Measurements from ENCODE around the gene SORCS2. TPM values are rescaled to one million over a fixed set of nuclear protein-coding genes. Genes with fewer than 3 reads are reported as not detected.

Gene SORCS2
- total and polyA plus RNA-seq, 4 donors = 2.2 to 7.7 (median 2.5) TPM

GRCh38 chr4:7646384-7647061, 454.2 kb downstream of the SORCS2 start:
- H3K4me1 ChIP-seq (ENCODE audit: control insufficient read depth in 5 of 5, insufficient read depth in 5 of 5, low read length in 5 of 5) = peaks cover 0 to 6% (median 2%) of the 10 kb centered on the region in 5 donors
- H3K9me3 ChIP-seq (ENCODE audit: control insufficient read depth in 4 of 4, insufficient read depth in 3 of 4, low read length in 3 of 4) = peaks cover 0 to 12% (median 0%) of the 10 kb centered on the region in 4 donors
- TF ChIP-seq, protein P1, sequence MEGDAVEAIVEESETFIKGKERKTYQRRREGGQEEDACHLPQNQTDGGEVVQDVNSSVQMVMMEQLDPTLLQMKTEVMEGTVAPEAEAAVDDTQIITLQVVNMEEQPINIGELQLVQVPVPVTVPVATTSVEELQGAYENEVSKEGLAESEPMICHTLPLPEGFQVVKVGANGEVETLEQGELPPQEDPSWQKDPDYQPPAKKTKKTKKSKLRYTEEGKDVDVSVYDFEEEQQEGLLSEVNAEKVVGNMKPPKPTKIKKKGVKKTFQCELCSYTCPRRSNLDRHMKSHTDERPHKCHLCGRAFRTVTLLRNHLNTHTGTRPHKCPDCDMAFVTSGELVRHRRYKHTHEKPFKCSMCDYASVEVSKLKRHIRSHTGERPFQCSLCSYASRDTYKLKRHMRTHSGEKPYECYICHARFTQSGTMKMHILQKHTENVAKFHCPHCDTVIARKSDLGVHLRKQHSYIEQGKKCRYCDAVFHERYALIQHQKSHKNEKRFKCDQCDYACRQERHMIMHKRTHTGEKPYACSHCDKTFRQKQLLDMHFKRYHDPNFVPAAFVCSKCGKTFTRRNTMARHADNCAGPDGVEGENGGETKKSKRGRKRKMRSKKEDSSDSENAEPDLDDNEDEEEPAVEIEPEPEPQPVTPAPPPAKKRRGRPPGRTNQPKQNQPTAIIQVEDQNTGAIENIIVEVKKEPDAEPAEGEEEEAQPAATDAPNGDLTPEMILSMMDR (IDR thresholded peaks at IDR 0.05; ENCODE audit: control extremely low read depth, extremely low read depth) = no peak
- DNase-seq (no peak), ATAC-seq (ENCODE audit: insufficient read depth, low FRiP score) (no peak)
- no peak overlapping the region for H3K9ac ChIP-seq (ENCODE audit: insufficient read depth in 1 of 2, low read length in 2 of 2)
- no peaks in the 10 kb centered on the region for H3K27me3 ChIP-seq (ENCODE audit: control insufficient read depth in 3 of 3, insufficient read depth in 3 of 3, low read length in 2 of 3)
- 54 to 70% methylated on average over 18 of the region's 18 CpGs for WGBS, 2 donors
- H3K36me3 ChIP-seq (ENCODE audit: control insufficient read depth in 4 of 4, insufficient read depth in 4 of 4, low read length in 4 of 4) = no peaks in the 10 kb centered on the region
- no peak overlapping the region for H3K4me3 ChIP-seq
- H3K27ac ChIP-seq (ENCODE audit: low read depth in 1 of 2, low read length in 1 of 2) = no peak overlapping the region

DNA sequence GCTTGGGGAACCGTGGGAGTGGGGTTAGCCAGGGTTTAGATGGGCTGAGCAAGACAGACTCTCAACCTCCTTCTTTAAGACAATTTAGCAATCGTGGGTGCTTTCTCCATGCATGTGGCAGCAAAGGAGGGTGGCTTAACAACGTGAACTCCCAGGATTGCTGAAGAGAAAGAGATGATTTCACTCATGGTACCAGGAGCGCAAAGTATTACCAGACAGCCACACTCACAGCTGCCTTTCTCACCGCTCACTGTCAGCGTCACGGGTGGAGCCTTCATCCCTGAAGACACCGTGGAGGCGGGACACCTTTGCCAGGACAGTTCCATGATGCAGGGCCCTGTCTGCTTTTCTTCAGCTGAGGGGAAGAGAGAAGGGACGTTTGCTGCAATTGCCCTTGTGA, 454.8 kb downstream of the SORCS2 start:
- no peaks in the 10 kb centered on the region for H3K27me3 ChIP-seq (ENCODE audit: control insufficient read depth in 3 of 3, insufficient read depth in 3 of 3, low read length in 2 of 3)
- TF ChIP-seq, protein P1 (IDR thresholded peaks at IDR 0.05; ENCODE audit: control extremely low read depth, extremely low read depth) = no peak
- WGBS, 2 donors = 61 to 79% methylated on average over 10 of the region's 10 CpGs

DNA sequence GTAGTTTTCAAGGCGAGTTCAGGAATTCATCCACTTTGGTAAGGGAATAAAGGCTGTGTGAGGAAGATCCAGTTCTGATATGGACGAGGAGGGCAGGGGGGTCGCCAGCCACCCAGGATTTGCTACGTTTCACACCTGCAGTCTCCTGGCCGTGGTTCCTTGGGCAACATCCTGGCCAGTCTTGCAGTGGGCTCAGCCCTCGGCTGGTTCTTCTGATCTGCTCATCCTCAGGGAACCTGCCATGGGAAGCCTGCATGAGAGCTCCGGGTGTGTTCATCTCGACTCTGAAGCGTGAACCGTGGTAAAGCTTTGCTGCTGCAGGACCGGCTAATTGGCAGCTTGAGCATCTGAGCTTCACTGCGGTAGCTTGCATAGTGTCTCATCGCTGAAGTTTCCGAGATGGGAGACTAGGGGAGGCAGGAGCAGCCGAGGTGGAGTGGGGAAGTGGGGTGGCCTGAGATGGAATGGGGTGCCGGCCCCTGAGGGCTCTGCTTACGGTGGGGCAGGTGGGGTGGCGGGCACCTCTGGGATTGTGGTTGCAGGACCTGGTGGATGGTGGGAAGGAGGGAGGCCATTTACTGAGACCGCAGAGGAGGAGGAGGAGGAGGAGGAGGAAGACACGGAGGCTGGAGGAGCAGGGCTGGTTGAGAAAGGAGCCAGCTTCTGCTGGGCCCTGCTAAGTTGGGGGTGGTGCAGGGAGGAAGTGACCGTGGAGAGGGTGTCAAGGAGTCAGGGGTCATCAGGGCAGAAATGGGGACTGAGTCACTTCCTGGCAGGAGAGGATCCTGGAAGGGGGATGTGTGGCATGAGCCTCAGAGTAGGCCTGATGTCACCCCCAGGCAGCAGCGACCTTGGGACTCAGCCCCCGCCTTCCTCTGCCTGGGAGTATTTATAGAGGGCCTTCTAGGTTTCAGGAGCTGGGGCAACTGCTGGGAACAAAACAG, 455.5 kb downstream of the SORCS2 start:
- no peak overlapping the region for H3K4me3 ChIP-seq
- no peak overlapping the region for H3K9ac ChIP-seq (ENCODE audit: insufficient read depth in 1 of 2, low read length in 2 of 2)
- ATAC-seq (ENCODE audit: insufficient read depth, low FRiP score) = peak; percentile 61
- H3K27ac ChIP-seq (ENCODE audit: low read depth in 1 of 2, low read length in 1 of 2) = no peak overlapping the region
- TF ChIP-seq, protein P1 (IDR thresholded peaks at IDR 0.05; ENCODE audit: control extremely low read depth, extremely low read depth) = no peak
- H3K9me3 ChIP-seq (ENCODE audit: control insufficient read depth in 4 of 4, insufficient read depth in 3 of 4, low read length in 3 of 4) = peaks cover 0 to 10% (median 0%) of the 10 kb centered on the region in 4 donors
- DNase-seq = no peak
- peaks cover 0 to 18% (median 3%) of the 10 kb centered on the region in 5 donors for H3K4me1 ChIP-seq (ENCODE audit: control insufficient read depth in 5 of 5, insufficient read depth in 5 of 5, low read length in 5 of 5)
- H3K27me3 ChIP-seq (ENCODE audit: control insufficient read depth in 3 of 3, insufficient read depth in 3 of 3, low read length in 2 of 3) = no peaks in the 10 kb centered on the region
- 56 to 70% methylated on average over 23 of the region's 23 CpGs for WGBS, 2 donors
- H3K36me3 ChIP-seq (ENCODE audit: control insufficient read depth in 4 of 4, insufficient read depth in 4 of 4, low read length in 4 of 4) = no peaks in the 10 kb centered on the region

More for the DNA sequence above, 454.8 kb downstream of the SORCS2 start:
- Histone ChIP-seq H3K9me3 (ENCODE audit: control insufficient read depth in 4 of 4, insufficient read depth in 3 of 4, low read length in 3 of 4) (peaks cover 0 to 12% (median 0%) of the 10 kb centered on the region in 4 donors), H3K9ac (ENCODE audit: insufficient read depth in 1 of 2, low read length in 2 of 2) (no peak overlapping the region), H3K27ac (ENCODE audit: low read depth in 1 of 2, low read length in 1 of 2) (no peak overlapping the region), H3K4me3 (no peak overlapping the region), H3K4me1 (ENCODE audit: control insufficient read depth in 5 of 5, insufficient read depth in 5 of 5, low read length in 5 of 5) (peaks cover 0 to 11% (median 2%) of the 10 kb centered on the region in 5 donors), H3K36me3 (ENCODE audit: control insufficient read depth in 4 of 4, insufficient read depth in 4 of 4, low read length in 4 of 4) (no peaks in the 10 kb centered on the region)
- ATAC-seq (ENCODE audit: insufficient read depth, low FRiP score) = no peak
- no peak for DNase-seq
